Measurements from ENCODE around the gene PTPRT. TPM values are rescaled to one million over a fixed set of nuclear protein-coding genes. Genes with fewer than 3 reads are reported as not detected.

Gene PTPRT
- total RNA-seq, 4 donors from 2014 or later = 0.57 to 2.0 (median 0.83) TPM

GRCh38 chr20:42611889-42612837 is 577.5 kb downstream of the PTPRT start:
- no peak for TF ChIP-seq CTCF (IDR thresholded peaks at IDR 0.05; ENCODE audit: low read depth)

DNA sequence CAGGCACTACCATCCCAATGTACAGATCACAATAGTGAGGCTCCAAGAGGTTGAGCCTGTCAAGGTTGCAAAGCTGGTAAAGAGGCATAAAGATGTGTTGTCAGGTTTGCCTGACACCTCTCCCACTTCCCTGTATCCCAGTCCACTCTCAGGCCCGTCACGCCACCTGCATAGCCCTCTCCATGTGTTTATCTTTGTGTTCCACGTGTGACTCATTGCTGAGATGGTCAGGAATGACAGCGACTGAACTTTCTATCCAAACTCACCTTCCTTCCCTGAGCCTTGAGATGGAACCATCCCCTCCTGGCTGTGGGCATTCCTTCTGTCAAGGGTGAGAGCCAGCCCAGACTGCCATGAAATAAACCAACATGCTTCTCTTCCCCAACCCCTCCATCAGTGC is 578.3 kb downstream of the PTPRT start:
- TF ChIP-seq CTCF (IDR thresholded peaks at IDR 0.05; ENCODE audit: low read depth) = no peak

- no peak for TF ChIP-seq CTCF (IDR thresholded peaks at IDR 0.05; ENCODE audit: low read depth)
These were observed 579.6 kb downstream of the PTPRT start for GRCh38 chr20:42610070-42610469.

DNA sequence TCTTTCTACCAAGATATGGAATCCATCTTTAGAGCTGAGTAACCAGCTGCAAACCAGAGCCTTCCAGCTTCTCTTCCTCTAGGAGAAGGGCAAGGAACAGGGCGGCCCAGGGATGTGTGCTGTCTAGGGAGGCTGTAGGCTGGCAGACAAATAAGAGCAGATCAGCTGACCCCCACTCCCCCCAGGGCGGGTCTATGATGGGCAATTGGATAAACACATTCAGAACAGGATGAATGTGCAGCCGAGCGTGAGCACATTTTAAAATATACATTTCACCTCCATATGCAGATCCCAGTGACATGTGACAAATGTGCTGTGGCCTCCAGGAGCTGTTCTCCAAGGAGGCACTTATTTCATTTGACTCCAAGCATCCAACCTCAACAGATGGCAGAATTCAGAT is 580.1 kb downstream of the PTPRT start:
- TF ChIP-seq CTCF (IDR thresholded peaks at IDR 0.05; ENCODE audit: low read depth) = no peak

- no peak for TF ChIP-seq CTCF (IDR thresholded peaks at IDR 0.05; ENCODE audit: low read depth)
These were observed 584.4 kb downstream of the PTPRT start for GRCh38 chr20:42604998-42605956.

- no peak for TF ChIP-seq CTCF (IDR thresholded peaks at IDR 0.05; ENCODE audit: low read depth)
These were observed 586.1 kb downstream of the PTPRT start for GRCh38 chr20:42603655-42604054.

DNA sequence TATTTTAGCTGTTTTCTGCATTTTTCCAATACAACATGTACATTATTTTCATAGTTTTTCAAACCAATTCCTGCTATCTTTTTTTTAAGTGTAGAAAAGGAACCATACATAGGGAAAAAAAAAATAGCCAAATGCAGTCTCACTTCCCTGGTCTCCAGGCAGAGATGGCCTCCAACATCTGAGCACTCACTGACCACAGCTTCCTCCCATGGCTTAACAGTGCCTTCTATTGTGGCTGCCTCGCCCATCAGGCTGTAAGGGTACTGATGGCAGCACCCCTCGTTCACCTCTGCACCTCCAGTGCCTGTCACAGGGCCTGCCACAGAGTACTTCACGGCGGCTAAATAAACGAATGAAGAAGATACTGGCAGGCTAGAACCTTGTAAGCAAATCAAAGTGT is 591.1 kb downstream of the PTPRT start:
- TF ChIP-seq CTCF (IDR thresholded peaks at IDR 0.05; ENCODE audit: low read depth) = no peak
